Immature natural killer cell (primary cell): ENCODE results near the gene MAF. TPM values are rescaled to one million over a fixed set of nuclear protein-coding genes. Genes with fewer than 3 reads are reported as not detected.

Source experiments
- DNase-seq, 3 donors: peaks; one replicate each; pipeline ENCODE4 v3.0.0; 2022; ENCODE audit warnings: mixed read lengths in 1 of 3
- H3K27ac Mint-ChIP-seq, 6 donors: one replicate each; pipeline ENCODE4 v1.8.0; 2020; ENCODE audit warnings: mixed read lengths in 6 of 6, mild to moderate bottlenecking in 5 of 6, inconsistent platforms in 4 of 6, moderate library complexity in 3 of 6
- H3K27me3 Mint-ChIP-seq, 3 donors: one replicate each; pipeline ENCODE4 v1.8.0; 2020 to 2021; ENCODE audit warnings: low read depth in 3 of 3, mild to moderate bottlenecking in 3 of 3, mixed read lengths in 3 of 3, moderate library complexity in 3 of 3, inconsistent platforms in 1 of 3
- H3K36me3 Mint-ChIP-seq, 3 donors: one replicate each; pipeline ENCODE4 v1.8.0; 2020; ENCODE audit warnings: mixed read lengths in 3 of 3, inconsistent platforms in 2 of 3, mild to moderate bottlenecking in 2 of 3
- H3K4me1 Mint-ChIP-seq, 2 donors: one replicate each; pipeline ENCODE4 v1.8.0; 2020; ENCODE audit warnings: inconsistent platforms in 2 of 2, mild to moderate bottlenecking in 2 of 2, mixed read lengths in 2 of 2, moderate library complexity in 1 of 2
- H3K4me3 Mint-ChIP-seq, 5 donors: one replicate each; pipeline ENCODE4 v1.8.0; 2020; ENCODE audit warnings: mild to moderate bottlenecking in 5 of 5, mixed read lengths in 5 of 5, inconsistent platforms in 3 of 5, moderate library complexity in 3 of 5
- H3K9me3 Mint-ChIP-seq, 6 donors: one replicate each; pipeline ENCODE4 v1.8.0; 2020; ENCODE audit warnings: mild to moderate bottlenecking in 6 of 6, mixed read lengths in 6 of 6, inconsistent platforms in 4 of 6, moderate library complexity in 3 of 6
- polyA plus RNA-seq, 3 donors: library from polyadenylated mRNA; unstranded; fragments of 300-500 nt; fragmentation: Illumina TruSeq; gene quantifications; one replicate each; pipeline ENCODE4 v1.2.3, GENCODE V29; 2021

MAF gene
- polyA plus RNA-seq, 3 donors from 2014 or later, result 0.93 to 1.9 (median 0.96) TPM

DNA sequence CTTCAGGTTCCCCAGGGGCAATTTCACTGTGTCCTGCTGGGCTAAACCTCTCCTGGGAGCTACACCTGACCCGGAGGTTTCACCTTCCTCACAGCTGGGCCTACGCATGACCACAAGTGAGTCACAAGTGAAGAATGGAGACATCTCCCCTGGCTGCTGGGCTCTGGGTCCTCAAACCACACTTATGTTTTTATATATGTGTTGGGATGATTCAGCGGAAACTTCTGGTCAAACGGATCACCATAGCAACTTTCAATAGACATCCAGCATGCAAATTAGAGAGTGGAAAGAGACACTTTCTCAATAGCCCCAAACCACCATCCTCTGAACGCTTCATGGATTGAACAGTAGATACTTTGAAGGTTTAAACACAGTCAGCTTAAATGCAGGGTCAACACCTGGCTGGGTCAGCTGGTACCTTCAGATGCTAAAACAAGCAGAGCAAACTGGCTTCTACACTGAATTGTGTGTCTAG lies 28.0 kb upstream of the MAF start:
- Mint-ChIP-seq H3K4me1 (peaks cover 10 to 21% of the 10 kb centered on the region in 2 donors), H3K36me3 (no peaks in the 10 kb centered on the region), H3K27ac (peak overlapping the region in 5 of 6 donors; percentile 14 to 91 (median 33)), H3K27me3 (peaks cover 9 to 17% (median 11%) of the 10 kb centered on the region in 3 donors), H3K4me3 (peak overlapping the region in 4 of 5 donors; percentile 13 to 38 (median 18)), H3K9me3 (no peaks in the 10 kb centered on the region)
- DNase-seq, result peak; percentile 47 to 68 (median 60)

DNA sequence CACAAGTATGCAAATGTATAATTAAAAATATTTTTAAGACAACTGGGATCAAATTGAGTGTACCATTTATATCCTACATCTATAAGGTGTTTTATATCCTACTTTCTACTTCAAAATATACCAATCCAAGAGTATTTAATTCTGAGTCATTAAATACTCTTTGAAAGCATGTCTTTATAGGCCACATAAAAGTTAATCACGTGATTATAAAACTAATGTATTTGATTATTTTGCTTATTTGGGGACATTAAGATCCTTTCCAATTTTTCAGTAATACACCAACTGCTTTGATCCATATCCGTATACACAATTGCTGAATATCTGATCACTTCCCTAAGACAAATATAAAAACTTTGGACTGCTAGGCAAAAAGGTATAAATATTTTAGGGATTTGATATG lies 26.6 kb upstream of the MAF start:
- no peaks in the 10 kb centered on the region for H3K36me3 Mint-ChIP-seq
- no peak for DNase-seq
- H3K27me3 Mint-ChIP-seq, result peaks cover 9 to 17% (median 11%) of the 10 kb centered on the region in 3 donors
- peaks cover 10 to 15% of the 10 kb centered on the region in 2 donors for H3K4me1 Mint-ChIP-seq
- H3K9me3 Mint-ChIP-seq, result no peaks in the 10 kb centered on the region
- no peak overlapping the region for H3K4me3 Mint-ChIP-seq
- H3K27ac Mint-ChIP-seq, result no peak overlapping the region

DNA sequence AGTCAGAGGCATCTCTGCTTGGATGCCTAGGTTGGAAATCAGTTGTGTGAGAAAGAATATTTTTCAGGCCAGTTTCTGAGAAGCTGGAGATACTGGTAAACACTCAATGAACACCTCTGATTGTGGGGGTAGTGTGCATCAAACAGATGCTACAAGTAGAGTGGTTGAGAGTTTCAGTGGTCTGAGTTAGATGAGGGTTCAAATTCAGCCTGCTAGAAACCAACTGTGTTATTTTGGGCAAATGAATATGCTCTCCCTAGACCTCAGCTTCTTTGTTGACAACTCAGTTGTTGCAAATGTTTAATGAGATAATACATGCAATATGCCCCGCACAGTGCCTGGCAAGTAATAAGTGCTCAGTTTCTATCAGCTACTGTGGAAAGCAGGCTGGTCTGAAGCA lies 25.2 kb upstream of the MAF start:
- Mint-ChIP-seq H3K4me1 (peaks cover 10 to 16% of the 10 kb centered on the region in 2 donors), H3K27me3 (peaks cover 9 to 14% (median 10%) of the 10 kb centered on the region in 3 donors), H3K36me3 (no peaks in the 10 kb centered on the region), H3K9me3 (no peaks in the 10 kb centered on the region), H3K27ac (no peak overlapping the region), H3K4me3 (no peak overlapping the region)
- no peak for DNase-seq

DNA sequence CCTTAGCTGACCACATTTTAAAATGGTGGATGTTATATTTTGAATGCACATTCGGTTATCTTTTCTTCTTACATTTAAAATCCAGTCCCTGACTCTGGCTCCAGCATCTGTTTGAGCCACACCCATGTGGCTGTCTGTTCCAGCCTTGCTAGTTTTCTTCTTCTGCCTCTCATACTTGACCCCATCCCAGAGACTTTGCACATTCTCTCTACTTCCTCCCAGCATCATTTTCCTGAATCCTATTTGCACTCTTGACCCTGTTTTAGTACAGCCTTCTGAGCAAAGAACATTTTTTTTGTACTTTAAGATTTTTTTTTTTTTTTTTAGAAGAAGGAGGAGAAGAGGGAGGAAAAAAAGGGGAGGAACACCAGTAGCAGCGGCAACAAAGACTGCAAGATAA lies 23.3 kb upstream of the MAF start:
- Mint-ChIP-seq H3K27ac (no peak overlapping the region), H3K36me3 (no peaks in the 10 kb centered on the region), H3K9me3 (no peaks in the 10 kb centered on the region), H3K4me3 (no peak overlapping the region), H3K27me3 (peaks cover 5 to 12% (median 12%) of the 10 kb centered on the region in 3 donors), H3K4me1 (peaks cover 22 to 33% of the 10 kb centered on the region in 2 donors)
- DNase-seq, result no peak

DNA sequence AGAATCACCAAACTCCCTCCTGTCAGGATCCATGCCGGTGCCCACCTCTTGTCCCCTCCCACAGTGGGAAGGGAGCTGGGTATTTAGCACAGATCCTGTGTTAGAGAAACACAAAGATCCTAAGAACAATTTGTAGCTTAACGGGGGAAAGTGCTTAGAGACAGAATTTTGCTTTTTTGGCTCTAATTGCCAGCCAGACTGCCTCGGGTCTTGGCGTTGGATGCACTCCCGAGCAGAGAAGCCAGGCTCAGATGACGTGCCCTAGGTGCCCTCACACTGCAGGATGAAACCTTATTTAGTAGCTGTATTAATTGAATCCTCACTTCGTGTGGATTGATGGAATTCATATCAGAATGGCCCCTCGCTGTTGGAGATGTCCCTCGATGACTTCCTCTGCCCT lies 22.5 kb upstream of the MAF start:
- no peaks in the 10 kb centered on the region for H3K36me3 Mint-ChIP-seq
- no peaks in the 10 kb centered on the region for H3K9me3 Mint-ChIP-seq
- H3K4me1 Mint-ChIP-seq, result peaks cover 22 to 33% of the 10 kb centered on the region in 2 donors
- no peak overlapping the region for H3K27ac Mint-ChIP-seq
- H3K27me3 Mint-ChIP-seq, result peaks cover 5 to 12% (median 8%) of the 10 kb centered on the region in 3 donors
- no peak overlapping the region for H3K4me3 Mint-ChIP-seq
- DNase-seq, result no peak

DNA sequence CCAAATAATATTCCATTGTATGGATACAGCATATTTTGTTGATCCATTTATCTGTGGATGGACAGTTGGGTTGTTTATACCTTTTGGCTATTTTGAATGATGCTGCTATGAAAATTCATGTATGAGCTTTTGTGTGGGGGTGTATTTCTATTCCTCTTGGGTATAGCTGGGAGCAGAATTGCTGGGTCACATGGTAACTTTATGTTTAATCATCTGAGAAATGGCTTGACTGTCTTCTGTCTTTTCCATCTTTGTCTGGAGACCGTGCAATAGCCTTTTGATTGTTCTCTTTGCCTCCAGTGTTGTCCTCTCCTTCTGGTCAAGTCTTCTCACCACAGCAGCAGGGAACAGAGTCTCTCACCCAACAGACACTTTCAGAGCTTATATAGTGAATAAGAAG lies 20.5 kb upstream of the MAF start:
- H3K27ac Mint-ChIP-seq, result no peak overlapping the region
- H3K27me3 Mint-ChIP-seq, result peaks cover 5 to 10% (median 6%) of the 10 kb centered on the region in 3 donors
- H3K4me3 Mint-ChIP-seq, result no peak overlapping the region
- H3K9me3 Mint-ChIP-seq, result no peaks in the 10 kb centered on the region
- no peaks in the 10 kb centered on the region for H3K36me3 Mint-ChIP-seq
- peaks cover 32 to 43% of the 10 kb centered on the region in 2 donors for H3K4me1 Mint-ChIP-seq
- DNase-seq, result no peak

DNA sequence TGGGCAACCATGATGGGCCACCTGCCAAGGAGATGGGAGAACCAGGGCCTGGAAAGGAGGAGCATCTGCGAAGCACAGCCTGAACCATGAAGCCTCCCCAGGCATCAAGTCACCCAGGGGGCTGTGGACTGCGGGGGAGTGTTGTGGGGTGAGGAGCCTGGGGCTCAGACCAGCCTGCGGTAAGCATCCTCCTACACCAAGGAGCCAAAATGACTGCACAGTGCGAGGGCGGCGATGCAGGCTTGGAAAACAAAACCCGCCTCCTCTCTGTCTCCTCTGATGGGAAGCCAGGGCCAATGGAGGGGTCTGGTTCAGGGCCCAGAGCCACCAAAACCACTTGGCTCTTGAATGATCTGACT lies 18.1 kb upstream of the MAF start:
- peak overlapping the region in 4 of 5 donors; percentile 22 to 48 (median 30) for H3K4me3 Mint-ChIP-seq
- peaks cover 1 to 3% (median 1%) of the 10 kb centered on the region in 3 donors for H3K27me3 Mint-ChIP-seq
- H3K4me1 Mint-ChIP-seq, result peaks cover 32 to 43% of the 10 kb centered on the region in 2 donors
- no peaks in the 10 kb centered on the region for H3K36me3 Mint-ChIP-seq
- peak overlapping the region in 3 of 6 donors; percentile 10 to 91 (median 74) for H3K27ac Mint-ChIP-seq
- no peaks in the 10 kb centered on the region for H3K9me3 Mint-ChIP-seq
- no peak for DNase-seq

DNA sequence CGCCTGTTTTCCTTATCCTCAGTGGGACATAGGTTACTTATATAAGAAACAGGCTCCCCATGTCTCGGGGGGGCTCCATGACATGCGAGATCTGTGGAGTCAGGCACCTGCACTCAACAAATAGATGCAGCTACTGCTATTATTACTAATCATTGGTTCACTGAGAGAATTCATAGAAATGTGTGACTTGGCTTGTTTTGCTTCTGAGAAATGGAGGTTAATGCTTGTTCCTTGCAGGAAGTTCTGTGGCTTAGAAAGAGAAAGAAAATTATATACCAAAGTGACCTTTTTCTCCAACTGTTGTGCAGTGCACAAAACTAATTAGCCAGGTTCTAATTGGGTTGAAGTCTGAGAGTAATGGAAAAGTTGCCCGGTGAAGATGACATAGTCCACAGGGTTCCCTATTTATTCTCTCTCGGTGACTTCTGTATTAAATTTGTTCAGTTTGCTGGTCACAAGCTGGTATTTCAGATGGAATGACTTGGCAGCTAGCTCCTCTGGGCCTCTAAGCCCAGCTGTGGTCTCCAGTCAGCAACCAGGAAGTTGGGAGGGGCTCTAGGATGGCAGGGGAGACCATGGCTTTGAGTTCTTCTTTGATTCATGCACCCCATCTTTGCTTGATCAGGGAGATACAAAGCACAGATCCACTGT lies 17.6 kb upstream of the MAF start:
- no peaks in the 10 kb centered on the region for H3K9me3 Mint-ChIP-seq
- DNase-seq, result no peak

DNA sequence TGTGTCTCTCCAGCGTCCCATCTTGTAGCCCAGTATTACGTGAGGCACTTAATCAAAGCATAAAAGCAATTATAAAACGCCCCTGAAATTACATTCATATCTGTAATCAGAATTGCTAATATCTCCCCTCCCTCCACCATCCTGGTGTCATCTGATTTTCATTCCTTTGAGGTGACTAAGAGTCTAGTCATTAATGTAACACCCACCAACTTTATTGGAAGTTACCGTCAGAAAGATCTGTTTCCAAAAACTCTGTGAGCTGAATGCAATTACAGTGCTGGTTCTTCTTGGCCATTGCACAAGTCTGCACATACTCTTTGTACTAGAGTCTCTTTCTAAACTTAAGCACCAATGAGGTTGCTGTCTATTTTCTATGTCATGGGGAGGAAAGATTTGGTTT lies 12.5 kb upstream of the MAF start:
- Mint-ChIP-seq H3K4me3 (no peak overlapping the region), H3K27me3 (peaks cover 1 to 9% (median 2%) of the 10 kb centered on the region in 3 donors), H3K27ac (no peak overlapping the region), H3K4me1 (peaks cover 11 to 13% of the 10 kb centered on the region in 2 donors), H3K36me3 (peaks cover 0 to 2% (median 0%) of the 10 kb centered on the region in 3 donors), H3K9me3 (no peaks in the 10 kb centered on the region)
- no peak for DNase-seq

More for the DNA sequence above, 17.6 kb upstream of the MAF start:
- Mint-ChIP-seq H3K4me1 (peaks cover 32 to 43% of the 10 kb centered on the region in 2 donors), H3K27ac (peak overlapping the region; percentile 8 to 91 (median 58)), H3K4me3 (peak overlapping the region; percentile 10 to 48 (median 34)), H3K36me3 (no peaks in the 10 kb centered on the region), H3K27me3 (peaks cover 0 to 3% (median 1%) of the 10 kb centered on the region in 3 donors)

DNA sequence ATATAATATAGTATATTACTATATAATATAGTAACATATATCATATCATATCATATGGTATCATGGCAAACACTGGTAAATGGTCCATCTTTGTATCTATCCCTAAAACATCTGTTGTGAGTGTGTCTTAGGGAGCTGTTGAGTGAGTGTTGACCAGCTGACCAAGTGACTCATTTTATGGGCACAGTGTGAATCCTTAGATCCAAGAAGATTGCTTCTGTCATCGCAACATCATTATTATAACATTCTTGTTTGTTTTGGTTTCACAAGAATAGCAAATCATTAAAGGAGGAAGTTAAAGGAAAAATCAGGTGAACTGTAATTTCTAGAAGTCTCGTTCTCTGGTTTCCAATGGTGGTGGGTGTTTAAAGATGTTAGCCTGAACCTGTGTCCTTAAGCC lies 11.7 kb upstream of the MAF start:
- peaks cover 0 to 2% (median 0%) of the 10 kb centered on the region in 3 donors for H3K36me3 Mint-ChIP-seq
- H3K27ac Mint-ChIP-seq, result no peak overlapping the region
- H3K4me1 Mint-ChIP-seq, result peaks cover 3 to 5% of the 10 kb centered on the region in 2 donors
- H3K4me3 Mint-ChIP-seq, result no peak overlapping the region
- peaks cover 2 to 9% (median 4%) of the 10 kb centered on the region in 3 donors for H3K27me3 Mint-ChIP-seq
- no peaks in the 10 kb centered on the region for H3K9me3 Mint-ChIP-seq
- DNase-seq, result no peak

DNA sequence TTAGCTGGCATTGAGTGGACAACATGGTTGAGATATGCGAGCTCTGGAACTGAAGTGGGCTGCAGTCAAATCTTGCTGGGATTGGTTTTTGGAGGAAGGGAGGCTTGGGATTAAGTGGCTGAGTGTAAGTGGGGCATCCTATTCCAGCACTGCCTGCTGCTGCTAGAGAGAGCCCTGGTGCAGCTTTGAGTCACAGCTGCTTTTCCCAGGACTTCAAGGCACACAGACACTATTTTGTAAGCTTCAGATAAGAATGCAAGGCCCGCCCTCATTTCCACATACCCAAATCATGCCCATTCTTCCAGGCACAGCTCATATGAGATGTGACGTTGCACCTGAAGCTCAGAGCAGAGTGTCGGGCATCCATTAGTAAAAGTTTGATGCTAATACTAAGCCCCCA lies 10.2 kb upstream of the MAF start:
- no peak for DNase-seq
- Mint-ChIP-seq H3K9me3 (no peaks in the 10 kb centered on the region), H3K4me1 (no peaks in the 10 kb centered on the region), H3K36me3 (peaks cover 0 to 2% (median 0%) of the 10 kb centered on the region in 3 donors), H3K27ac (no peak overlapping the region), H3K4me3 (no peak overlapping the region), H3K27me3 (peaks cover 2 to 9% (median 4%) of the 10 kb centered on the region in 3 donors)

DNA sequence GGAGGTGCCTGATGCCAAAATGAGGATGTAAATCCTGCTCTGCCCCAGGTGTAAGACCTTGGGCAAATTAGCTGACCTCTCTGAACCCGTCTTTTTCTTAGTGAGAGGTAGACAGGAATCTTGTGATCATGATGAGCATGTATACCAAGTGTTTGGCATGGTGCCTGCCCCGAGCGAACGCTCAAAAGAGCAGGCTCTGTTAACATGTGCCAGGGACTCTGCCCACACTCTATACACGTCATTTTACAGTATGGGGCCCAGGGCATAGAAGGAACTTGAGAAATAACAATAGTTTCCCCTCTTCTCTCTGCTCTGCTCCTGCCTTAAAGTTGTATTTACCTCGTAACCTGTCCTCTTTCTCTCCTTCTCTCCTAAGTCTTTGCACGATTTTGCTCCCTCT lies 9.3 kb upstream of the MAF start:
- Mint-ChIP-seq H3K27ac (no peak overlapping the region), H3K9me3 (no peaks in the 10 kb centered on the region)

DNA sequence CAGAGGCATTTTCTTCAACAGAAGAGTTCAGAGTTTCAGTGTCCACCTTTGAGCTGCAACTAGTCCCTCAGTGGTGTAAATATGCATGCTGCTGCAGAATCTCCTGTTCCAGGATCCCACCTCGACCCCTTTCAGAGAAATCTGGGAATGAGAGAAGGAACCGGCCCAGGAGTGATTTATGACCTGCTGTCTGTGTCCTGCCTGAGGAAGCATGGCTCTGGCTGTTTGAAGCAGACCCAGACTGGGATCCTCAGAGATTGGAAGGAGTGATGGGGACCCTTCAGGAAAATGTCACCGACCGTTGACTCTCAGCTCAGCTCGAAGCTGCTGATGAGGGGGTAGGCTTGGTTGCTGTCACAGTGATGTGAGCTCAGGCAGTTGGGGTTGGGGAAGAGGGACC lies 8.4 kb upstream of the MAF start:
- Mint-ChIP-seq H3K27ac (no peak overlapping the region), H3K27me3 (peaks cover 2 to 9% (median 4%) of the 10 kb centered on the region in 3 donors), H3K9me3 (no peaks in the 10 kb centered on the region), H3K4me1 (no peaks in the 10 kb centered on the region), H3K36me3 (peaks cover 0 to 2% (median 0%) of the 10 kb centered on the region in 3 donors), H3K4me3 (no peak overlapping the region)
- DNase-seq, result no peak

More for the DNA sequence above, 9.3 kb upstream of the MAF start:
- Mint-ChIP-seq H3K4me1 (no peaks in the 10 kb centered on the region), H3K36me3 (peaks cover 0 to 2% (median 0%) of the 10 kb centered on the region in 3 donors), H3K27me3 (peaks cover 2 to 9% (median 4%) of the 10 kb centered on the region in 3 donors), H3K4me3 (no peak overlapping the region)
- no peak for DNase-seq

DNA sequence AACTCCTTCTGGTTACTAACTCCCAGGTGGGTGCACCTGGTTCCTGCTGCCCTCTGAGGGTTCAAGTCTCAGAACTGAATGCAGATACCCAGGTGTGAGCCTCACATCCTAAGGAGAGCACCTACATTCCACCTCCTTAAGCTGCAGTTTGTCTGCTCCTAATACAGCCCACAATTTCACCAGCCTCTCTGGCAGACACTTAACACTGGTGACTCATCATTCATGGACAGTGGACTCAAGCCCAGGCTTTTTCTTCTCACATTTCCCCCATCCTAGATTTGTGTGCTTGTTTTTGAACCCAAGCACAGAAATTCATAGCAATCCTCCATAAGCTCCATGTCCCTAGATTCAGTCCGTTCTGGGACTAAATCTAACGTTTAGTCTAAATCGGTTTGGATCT lies 7.0 kb upstream of the MAF start:
- H3K36me3 Mint-ChIP-seq, result peaks cover 0 to 2% (median 0%) of the 10 kb centered on the region in 3 donors
- H3K27me3 Mint-ChIP-seq, result peaks cover 2 to 9% (median 4%) of the 10 kb centered on the region in 3 donors
- H3K9me3 Mint-ChIP-seq, result no peaks in the 10 kb centered on the region
- no peak for DNase-seq
- no peak overlapping the region for H3K27ac Mint-ChIP-seq
- peaks cover 0 to 2% of the 10 kb centered on the region in 2 donors for H3K4me1 Mint-ChIP-seq
- no peak overlapping the region for H3K4me3 Mint-ChIP-seq
